OCI-LY7 (cell line): Measurements from ENCODE around the gene DGUOK. TPM values are rescaled to one million over a fixed set of nuclear protein-coding genes. Genes with fewer than 3 reads are reported as not detected.

Experiments
- BruUV-seq: library from RNA; stranded (reverse); fragments of 400-500 nt; replicated peaks from 2 replicates; lab custom pipeline; 2021; lab: Mats Ljungman, UMichigan
- CTCF ChIA-PET: fragments of 300-600 bp; sonication (Branson Sonifier 250); formaldehyde crosslinking; loops from one replicate; lab custom pipeline; 2022; ENCODE audit warnings: antibody characterized with exemption; ENCODE audit not compliant: unreplicated experiment; lab: Charles Lee
- POLR2A ChIA-PET: fragments of 300-600 bp; sonication (Branson Sonifier 250); formaldehyde crosslinking; loops from one replicate; lab custom pipeline; 2022; ENCODE audit warnings: antibody characterized with exemption; lab: Charles Lee
- DNase-seq: peaks from one replicate; pipeline ENCODE4 v3.0.0-alpha.2; 2015; ENCODE audit warnings: low spot score
- H2AFZ ChIP-seq: fragments of 200-600 bp; sonication (generic), shearing (Covaris generic); 2 replicates; pipeline ENCODE4 v1.6.1; 2014; ENCODE audit warnings: mild to moderate bottlenecking, antibody characterized with exemption, low read length, moderate library complexity
- H3K27ac ChIP-seq: fragments of 200-600 bp; sonication (generic); 2 replicates; pipeline ENCODE4 v1.5.1; 2014; ENCODE audit warnings: mixed run types, low read depth, mild to moderate bottlenecking, moderate library complexity, low read length, inconsistent platforms; ENCODE audit not compliant: poor library complexity, severe bottlenecking
- H3K36me3 ChIP-seq: fragments of 200-600 bp; sonication (generic); 2 replicates; pipeline ENCODE4 v1.6.1; 2014; ENCODE audit warnings: mild to moderate bottlenecking, antibody characterized with exemption, low read length, moderate library complexity, mixed read lengths; ENCODE audit not compliant: insufficient read depth
- H3K4me1 ChIP-seq: fragments of 200-600 bp; sonication (generic); 2 replicates; pipeline ENCODE4 v1.5.1; 2014; ENCODE audit warnings: mild to moderate bottlenecking, low read length; ENCODE audit not compliant: insufficient read depth, poor library complexity, severe bottlenecking
- H3K4me2 ChIP-seq: fragments of 200-600 bp; sonication (generic); 2 replicates; pipeline ENCODE4 v1.6.1; 2014; ENCODE audit warnings: mild to moderate bottlenecking, low read length
- H3K4me3 ChIP-seq: fragments of 200-600 bp; sonication (generic); 2 replicates; pipeline ENCODE4 v1.5.1; 2014; ENCODE audit warnings: mild to moderate bottlenecking, low read depth, low read length; ENCODE audit not compliant: poor library complexity, severe bottlenecking
- H3K79me2 ChIP-seq: fragments of 200-600 bp; sonication (generic); 2 replicates; pipeline ENCODE4 v1.6.1; 2016; ENCODE audit warnings: low read depth, mild to moderate bottlenecking, low read length, moderate library complexity, mixed read lengths; ENCODE audit not compliant: insufficient read depth
- H3K9me2 ChIP-seq: fragments of 200-600 bp; sonication (generic); 2 replicates; pipeline ENCODE4 v1.6.1; 2016; ENCODE audit warnings: mild to moderate bottlenecking, low read length, mixed read lengths; ENCODE audit not compliant: insufficient read depth
- H3K9me3 ChIP-seq: fragments of 200-600 bp; sonication (generic); 2 replicates; pipeline ENCODE4 v1.6.1; 2014; ENCODE audit warnings: mild to moderate bottlenecking, mixed run types, low read length, mixed read lengths
- H4K20me1 ChIP-seq: fragments of 200-600 bp; sonication (generic); 2 replicates; pipeline ENCODE4 v1.6.1; 2014; ENCODE audit warnings: mild to moderate bottlenecking, antibody characterized with exemption, low read length, moderate library complexity, mixed read lengths; ENCODE audit not compliant: insufficient read depth
- EZH2phosphoT487 ChIP-seq: fragments of 200-600 bp; sonication (generic); IDR thresholded peaks from 2 replicates; pipeline ENCODE4 v1.6.1; 2018; ENCODE audit warnings: low read depth, borderline replicate concordance, mild to moderate bottlenecking, mixed run types, antibody characterized with exemption, low read length, moderate library complexity, mixed read lengths
- intact Hi-C: fragments of 100-400 bp; cut with micrococcal nuclease; formaldehyde crosslinking; loops from one replicate; pipeline ENCODE4 v1.10.0; 2022; ENCODE audit not compliant: unreplicated experiment
- total RNA-seq, 2 experiments: library from RNA; depleted of rRNA in 1 of 2; stranded (reverse); fragments of >200 nt in 1 of 2; shearing (Covaris generic) in 1 of 2; gene quantifications; 2 replicates each; pipeline ENCODE4 v1.2.3, GENCODE V29; 2014 to 2022
- TF ChIP-seq, protein P1 (sequence below): fragments of 200-600 bp; sonication (generic); conservative IDR thresholded peaks from 2 replicates; pipeline ENCODE4 v1.5.1; 2014; ENCODE audit warnings: mild to moderate bottlenecking, antibody characterized with exemption, low read length, moderate library complexity, mixed read lengths

DGUOK gene
- total RNA-seq, 2 experiments from 2014 or later: 73.4 to 91.8 TPM

DNA sequence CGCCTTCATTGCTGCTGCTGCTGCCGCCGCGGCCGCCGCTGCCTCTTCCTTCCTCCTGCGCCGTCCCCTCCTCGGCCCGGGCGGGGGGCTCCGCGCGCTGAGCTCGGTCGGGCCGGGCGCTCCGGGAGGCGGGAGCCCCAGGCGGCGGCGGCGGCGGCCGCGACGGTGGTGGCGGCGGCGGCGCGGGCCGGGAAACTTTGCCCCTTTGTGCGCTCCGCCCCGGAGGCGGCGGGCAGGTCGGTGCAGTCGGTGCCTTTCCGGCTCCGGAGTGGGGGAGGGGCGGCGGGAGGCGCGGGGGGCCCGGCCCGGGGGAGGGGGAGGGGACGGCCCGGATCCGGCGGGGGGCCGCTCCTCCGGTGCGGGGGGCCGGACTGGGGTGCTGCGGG lies 58.2 kb downstream of the DGUOK start:
- H3K36me3 ChIP-seq: peaks cover 38% of the 10 kb centered on the region
- BruUV-seq: no TSS peak
- no peaks in the 10 kb centered on the region for H4K20me1 ChIP-seq
- H3K9me3 ChIP-seq: no peaks in the 10 kb centered on the region
- H3K4me2 ChIP-seq: peak overlapping the region; percentile 79; the same call in 1 of the 2 replicates
- no peak overlapping the region for H3K27ac ChIP-seq
- H3K79me2 ChIP-seq: peaks cover 43% of the 10 kb centered on the region
- no peak for DNase-seq
- H3K4me3 ChIP-seq: peak overlapping the region; percentile 66
- POLR2A ChIA-PET: interaction anchor here (0.5 kb wide), 1 partner anchor 55 kb away, joined by 5 read pairs; no protein-coding TSS in a partner anchor
- no peak for TF ChIP-seq EZH2phosphoT487
- TF ChIP-seq, protein P1, sequence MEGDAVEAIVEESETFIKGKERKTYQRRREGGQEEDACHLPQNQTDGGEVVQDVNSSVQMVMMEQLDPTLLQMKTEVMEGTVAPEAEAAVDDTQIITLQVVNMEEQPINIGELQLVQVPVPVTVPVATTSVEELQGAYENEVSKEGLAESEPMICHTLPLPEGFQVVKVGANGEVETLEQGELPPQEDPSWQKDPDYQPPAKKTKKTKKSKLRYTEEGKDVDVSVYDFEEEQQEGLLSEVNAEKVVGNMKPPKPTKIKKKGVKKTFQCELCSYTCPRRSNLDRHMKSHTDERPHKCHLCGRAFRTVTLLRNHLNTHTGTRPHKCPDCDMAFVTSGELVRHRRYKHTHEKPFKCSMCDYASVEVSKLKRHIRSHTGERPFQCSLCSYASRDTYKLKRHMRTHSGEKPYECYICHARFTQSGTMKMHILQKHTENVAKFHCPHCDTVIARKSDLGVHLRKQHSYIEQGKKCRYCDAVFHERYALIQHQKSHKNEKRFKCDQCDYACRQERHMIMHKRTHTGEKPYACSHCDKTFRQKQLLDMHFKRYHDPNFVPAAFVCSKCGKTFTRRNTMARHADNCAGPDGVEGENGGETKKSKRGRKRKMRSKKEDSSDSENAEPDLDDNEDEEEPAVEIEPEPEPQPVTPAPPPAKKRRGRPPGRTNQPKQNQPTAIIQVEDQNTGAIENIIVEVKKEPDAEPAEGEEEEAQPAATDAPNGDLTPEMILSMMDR: no peak
- CTCF ChIA-PET: no interaction called here
- H3K9me2 ChIP-seq: no peaks in the 10 kb centered on the region
- intact Hi-C loops: loop anchor here (5.0 kb wide), 2 partner anchors 58 to 162 kb away; partner anchors contain the start of genes BOLA3 and DGUOK
- no peak overlapping the region for H2AFZ ChIP-seq
- peaks cover 64% of the 10 kb centered on the region for H3K4me1 ChIP-seq

DNA sequence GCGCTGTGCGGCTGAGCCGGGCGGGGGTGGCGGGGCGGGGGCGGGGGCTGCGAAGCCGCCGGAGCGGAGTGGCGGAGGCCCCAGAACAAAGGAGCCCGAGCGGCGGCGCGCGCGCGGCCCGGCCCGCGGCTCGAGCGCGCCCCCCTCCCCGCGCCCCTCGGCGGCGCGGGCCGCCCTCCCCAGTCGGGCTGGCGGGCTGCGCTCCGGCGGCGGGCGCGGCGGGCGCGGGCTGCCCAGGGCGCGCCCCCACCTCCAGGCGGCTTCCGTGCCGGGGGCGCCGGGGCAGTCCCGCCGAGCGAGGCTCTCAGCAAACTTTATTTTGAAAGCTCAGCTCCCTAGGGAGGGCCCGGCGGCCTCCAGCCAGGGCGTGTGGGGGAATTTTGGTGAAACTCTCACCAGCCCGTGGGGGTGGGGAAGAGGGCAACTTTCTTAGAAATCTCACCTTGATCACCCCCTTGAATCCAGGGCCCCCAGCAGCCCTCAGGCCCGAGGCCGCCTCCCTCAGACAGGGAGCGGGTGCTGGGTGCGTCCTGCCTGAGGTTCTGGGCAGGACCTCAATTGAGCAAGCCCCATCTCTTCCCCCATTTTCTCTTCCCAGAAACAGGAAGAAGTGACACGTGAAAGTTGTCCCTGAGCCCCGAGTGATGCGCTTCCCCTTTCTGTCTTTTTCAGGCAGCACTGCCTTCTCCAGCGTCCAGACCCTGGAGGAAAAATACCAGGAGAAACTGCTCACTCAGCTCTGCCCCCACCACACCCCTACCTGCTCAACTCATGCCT lies 58.8 kb downstream of the DGUOK start:
- BruUV-seq: no TSS peak
- Histone ChIP-seq H3K4me1 (peaks cover 64% of the 10 kb centered on the region), H4K20me1 (no peaks in the 10 kb centered on the region), H3K4me3 (peak overlapping the region; percentile 67), H3K36me3 (peaks cover 44% of the 10 kb centered on the region), H3K27ac (peak overlapping the region; percentile 49), H3K9me3 (no peaks in the 10 kb centered on the region), H3K79me2 (peaks cover 49% of the 10 kb centered on the region), H3K9me2 (no peaks in the 10 kb centered on the region), H3K4me2 (peak overlapping the region; percentile 85), H2AFZ (peak overlapping the region; percentile 6; the same call in 1 of the 2 replicates)
- DNase-seq: peak; percentile 69
- intact Hi-C loops: loop anchor here (2.0 kb wide), 1 partner anchor 47 kb away; no protein-coding TSS in a partner anchor
- CTCF ChIA-PET: no interaction called here
- TF ChIP-seq, protein P1: no peak
- TF ChIP-seq EZH2phosphoT487: no peak
- POLR2A ChIA-PET: interaction anchor here (0.5 kb wide), 1 partner anchor 55 kb away, joined by 5 read pairs; no protein-coding TSS in a partner anchor
